ENCODE results near the gene FUT8. TPM values are rescaled to one million over a fixed set of nuclear protein-coding genes. Genes with fewer than 3 reads are reported as not detected.

The FUT8 gene
- total and polyA plus RNA-seq, 2 donors (not counting 1 experiment from before 2014, with no cell fraction given) = 13.2 to 91.8 TPM

GRCh38 chr14:65476273-65476941 lies 63.9 kb downstream of the FUT8 start:
- H3K27ac Mint-ChIP-seq = no peak overlapping the region
- TF ChIP-seq EZH2 (IDR thresholded peaks at IDR 0.05; ENCODE audit: borderline replicate concordance, insufficient read depth, low read depth, low read length, poor library complexity, severe bottlenecking) (no peak), CTCF (IDR thresholded peaks at IDR 0.05) (no peak)
- Histone ChIP-seq H2AFZ (ENCODE audit: insufficient read depth, low read depth, low read length, poor library complexity, severe bottlenecking) (no peak overlapping the region), H3K27me3 (replicated peaks in 1 of 4; ENCODE audit: control extremely low read depth in 1 of 4, control insufficient read depth in 3 of 4, insufficient read depth in 4 of 4, low read length in 3 of 4) (no peaks in the 10 kb centered on the region), H3K79me2 (ENCODE audit: control insufficient read depth, insufficient read depth, low read length) (peaks cover 88% of the 10 kb centered on the region), H3K36me3 (replicated peaks in 1 of 2; ENCODE audit: control extremely low read depth in 1 of 2, control insufficient read depth in 1 of 2, extremely low read depth in 1 of 2, insufficient read depth in 2 of 2, low read length in 1 of 2) (no peaks in the 10 kb centered on the region), H3K4me3 (ENCODE audit: control extremely low read depth in 1 of 5, extremely low read depth in 1 of 5, insufficient read depth in 1 of 5, low read depth in 2 of 5, low read length in 4 of 5) (no peak overlapping the region), H3K4me2 (replicated peaks; ENCODE audit: low read depth, low read length, poor library complexity, severe bottlenecking) (no peak overlapping the region), H3K9ac (ENCODE audit: low read length) (no peak overlapping the region), H4K20me1 (ENCODE audit: control insufficient read depth, insufficient read depth, low read length, poor library complexity, severe bottlenecking) (peaks cover 15% of the 10 kb centered on the region), H3K4me1 (ENCODE audit: control insufficient read depth in 2 of 2, insufficient read depth in 2 of 2, low read length in 2 of 2) (peaks cover 6 to 17% of the 10 kb centered on the region in 2 donors), H3K27ac (ENCODE audit: low read length in 2 of 2) (peak overlapping the region in 1 of 2 donors; percentile 3), H3K9me3 (ENCODE audit: control extremely low read depth in 1 of 3, control insufficient read depth in 2 of 3, insufficient read depth in 1 of 3, low read length in 2 of 3) (no peaks in the 10 kb centered on the region)
- POLR2A ChIA-PET = no interaction called here
- DNase-seq (no peak), ATAC-seq (ENCODE audit: low read depth) (no peak)
- H3K9me3 Mint-ChIP-seq (ENCODE audit: insufficient read depth) = no peaks in the 10 kb centered on the region
- H3K4me3 Mint-ChIP-seq = no peak overlapping the region
- no CpG with 5 or more reads among the region's 2 CpGs for WGBS (ENCODE audit: insufficient coverage)
- H3K27me3 Mint-ChIP-seq = no peaks in the 10 kb centered on the region
- H3K4me1 Mint-ChIP-seq = peaks cover 56% of the 10 kb centered on the region
- intact Hi-C loops (cut with micrococcal nuclease) = no loop called here
- CTCF ChIA-PET = interaction anchor here (1.1 to 1.8 kb wide), 3 partner anchors 12 to 348 kb away, joined by 3 to 5 read pairs (median 4); no protein-coding TSS in a partner anchor

- H3K4me3 ChIP-seq (ENCODE audit: control extremely low read depth in 1 of 5, extremely low read depth in 1 of 5, insufficient read depth in 1 of 5, low read depth in 2 of 5, low read length in 4 of 5) = no peak overlapping the region
- intact Hi-C loops (cut with micrococcal nuclease) = no loop called here
- no peak overlapping the region for H3K9ac ChIP-seq (ENCODE audit: low read length)
- H3K27ac ChIP-seq (ENCODE audit: low read length in 2 of 2) = no peak overlapping the region
- H3K4me1 ChIP-seq (ENCODE audit: control insufficient read depth in 2 of 2, insufficient read depth in 2 of 2, low read length in 2 of 2) = peaks cover 4 to 13% of the 10 kb centered on the region in 2 donors
- H3K36me3 ChIP-seq (replicated peaks in 1 of 2; ENCODE audit: control extremely low read depth in 1 of 2, control insufficient read depth in 1 of 2, extremely low read depth in 1 of 2, insufficient read depth in 2 of 2, low read length in 1 of 2) = no peaks in the 10 kb centered on the region
- POLR2A ChIA-PET = interaction anchor here (0.5 kb wide), 1 partner anchor 23 kb away, joined by 3 read pairs; no protein-coding TSS in a partner anchor
- no peaks in the 10 kb centered on the region for H3K9me3 Mint-ChIP-seq (ENCODE audit: insufficient read depth)
- no peak overlapping the region for H3K27ac Mint-ChIP-seq
- WGBS (ENCODE audit: insufficient coverage) = no CpG with 5 or more reads among the region's 1 CpG
- no peaks in the 10 kb centered on the region for H3K9me3 ChIP-seq (ENCODE audit: control extremely low read depth in 1 of 3, control insufficient read depth in 2 of 3, insufficient read depth in 1 of 3, low read length in 2 of 3)
- CTCF ChIA-PET = interaction anchor here (0.5 to 1.8 kb wide), 4 partner anchors 11 to 348 kb away, joined by 3 to 5 read pairs (median 4); no protein-coding TSS in a partner anchor
- H3K27me3 ChIP-seq (replicated peaks in 1 of 4; ENCODE audit: control extremely low read depth in 1 of 4, control insufficient read depth in 3 of 4, insufficient read depth in 4 of 4, low read length in 3 of 4) = no peaks in the 10 kb centered on the region
- H3K27me3 Mint-ChIP-seq = no peaks in the 10 kb centered on the region
- ATAC-seq (ENCODE audit: low read depth) (no peak), DNase-seq (no peak)
- H3K4me3 Mint-ChIP-seq = no peak overlapping the region
- peaks cover 10% of the 10 kb centered on the region for H4K20me1 ChIP-seq (ENCODE audit: control insufficient read depth, insufficient read depth, low read length, poor library complexity, severe bottlenecking)
- no peak for TF ChIP-seq EZH2 (IDR thresholded peaks at IDR 0.05; ENCODE audit: borderline replicate concordance, insufficient read depth, low read depth, low read length, poor library complexity, severe bottlenecking)
- no peak for TF ChIP-seq CTCF (IDR thresholded peaks at IDR 0.05)
- peaks cover 88% of the 10 kb centered on the region for H3K79me2 ChIP-seq (ENCODE audit: control insufficient read depth, insufficient read depth, low read length)
- no peak overlapping the region for H3K4me2 ChIP-seq (replicated peaks; ENCODE audit: low read depth, low read length, poor library complexity, severe bottlenecking)
- H2AFZ ChIP-seq (ENCODE audit: insufficient read depth, low read depth, low read length, poor library complexity, severe bottlenecking) = no peak overlapping the region
- H3K4me1 Mint-ChIP-seq = peaks cover 56% of the 10 kb centered on the region
Observed at GRCh38 chr14:65476942-65477318, 64.4 kb downstream of the FUT8 start.
